Activated CD4-positive, alpha-beta T cell treated with anti-CD3 and anti-CD28 coated beads, Interleukin-2, Interleukin-6, amounts not matched to agents 100 ng/mL and 50 ng/mL, durations not matched to agents 16 hours and 8 hours (primary cell): ENCODE measurements around the gene NHLRC2.
"Not testable (repeated sequence)": the region's sequence is repeated elsewhere in the genome, so short reads cannot be mapped to it uniquely, and the experiment has no call there.

Source experiments
- DNase-seq: peaks from one replicate; pipeline ENCODE4 v3.0.0-alpha.2; 2020

NHLRC2 gene

GRCh38 chr10:113912582-113912981 is 58.1 kb downstream of the NHLRC2 start:
- no peak for DNase-seq

- no peak for DNase-seq
These were observed 60.5 kb downstream of the NHLRC2 start for GRCh38 chr10:113914956-113915355.

GRCh38 chr10:113915540-113915939 is 61.1 kb downstream of the NHLRC2 start:
- DNase-seq = no peak

GRCh38 chr10:113916053-113916452 is 61.6 kb downstream of the NHLRC2 start:
- no peak for DNase-seq

GRCh38 chr10:113917636-113918035 is 63.2 kb downstream of the NHLRC2 start:
- DNase-seq = no peak

GRCh38 chr10:113920114-113920513 is 65.7 kb downstream of the NHLRC2 start:
- DNase-seq = no peak

GRCh38 chr10:113920875-113921274 is 66.4 kb downstream of the NHLRC2 start:
- DNase-seq = no peak

- no peak for DNase-seq
These were observed 67.3 kb downstream of the NHLRC2 start for GRCh38 chr10:113921561-113922370.

GRCh38 chr10:113922787-113923570 is 68.5 kb downstream of the NHLRC2 start:
- DNase-seq = no peak

GRCh38 chr10:113924186-113924585 is 69.7 kb downstream of the NHLRC2 start:
- DNase-seq = no peak

GRCh38 chr10:113924664-113925063 is 70.2 kb downstream of the NHLRC2 start:
- no peak for DNase-seq

- DNase-seq = no peak
These were observed 73.0 kb downstream of the NHLRC2 start for GRCh38 chr10:113927440-113927839.

- DNase-seq = no peak
These were observed 74.4 kb downstream of the NHLRC2 start for GRCh38 chr10:113928830-113929229.

GRCh38 chr10:113929522-113929921 is 75.1 kb downstream of the NHLRC2 start:
- DNase-seq = no peak

GRCh38 chr10:113930482-113931057 is 76.1 kb downstream of the NHLRC2 start:
- DNase-seq = no peak

- no peak for DNase-seq
These were observed 78.4 kb downstream of the NHLRC2 start for GRCh38 chr10:113932854-113933253.

GRCh38 chr10:113933894-113934532 is 79.6 kb downstream of the NHLRC2 start:
- no peak for DNase-seq

GRCh38 chr10:113937258-113937657 is 82.8 kb downstream of the NHLRC2 start:
- DNase-seq = no peak

- DNase-seq = no peak
These were observed 83.3 kb downstream of the NHLRC2 start for GRCh38 chr10:113937756-113938155.

- no peak for DNase-seq
These were observed 84.9 kb downstream of the NHLRC2 start for GRCh38 chr10:113939212-113939860.

GRCh38 chr10:113941140-113941539 is 86.7 kb downstream of the NHLRC2 start:
- no peak for DNase-seq

- not testable (repeated sequence) for DNase-seq
These were observed 88.7 kb downstream of the NHLRC2 start for GRCh38 chr10:113943196-113943595.
